Measurements from ENCODE around the gene BMPR1A.
A peak's percentile ranks its signal among the peaks of the same experiment; 100 is the strongest.
"Not testable (repeated sequence)": the region's sequence is repeated elsewhere in the genome, so short reads cannot be mapped to it uniquely, and the experiment has no call there.

The BMPR1A gene

DNA sequence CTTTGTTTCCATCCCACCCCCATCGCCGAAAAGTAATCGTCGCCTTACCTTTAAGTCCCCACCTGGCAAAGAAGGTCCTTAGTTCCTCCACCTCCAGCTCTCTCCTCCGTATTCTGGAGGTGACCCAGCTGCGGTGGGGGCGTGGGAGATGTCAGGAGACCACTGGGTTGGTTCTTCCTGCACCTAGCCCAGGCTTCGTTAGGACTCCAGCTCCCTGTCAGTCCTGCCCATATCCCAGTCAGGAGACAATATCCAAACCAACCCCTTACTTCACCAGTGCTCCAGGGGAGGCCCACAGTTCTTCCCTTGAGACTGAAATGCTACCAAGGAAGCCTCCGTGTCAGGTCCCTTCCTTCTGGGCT is 212.6 kb downstream of the BMPR1A start:
- DNase-seq (ENCODE audit: low spot score): no peak

DNA sequence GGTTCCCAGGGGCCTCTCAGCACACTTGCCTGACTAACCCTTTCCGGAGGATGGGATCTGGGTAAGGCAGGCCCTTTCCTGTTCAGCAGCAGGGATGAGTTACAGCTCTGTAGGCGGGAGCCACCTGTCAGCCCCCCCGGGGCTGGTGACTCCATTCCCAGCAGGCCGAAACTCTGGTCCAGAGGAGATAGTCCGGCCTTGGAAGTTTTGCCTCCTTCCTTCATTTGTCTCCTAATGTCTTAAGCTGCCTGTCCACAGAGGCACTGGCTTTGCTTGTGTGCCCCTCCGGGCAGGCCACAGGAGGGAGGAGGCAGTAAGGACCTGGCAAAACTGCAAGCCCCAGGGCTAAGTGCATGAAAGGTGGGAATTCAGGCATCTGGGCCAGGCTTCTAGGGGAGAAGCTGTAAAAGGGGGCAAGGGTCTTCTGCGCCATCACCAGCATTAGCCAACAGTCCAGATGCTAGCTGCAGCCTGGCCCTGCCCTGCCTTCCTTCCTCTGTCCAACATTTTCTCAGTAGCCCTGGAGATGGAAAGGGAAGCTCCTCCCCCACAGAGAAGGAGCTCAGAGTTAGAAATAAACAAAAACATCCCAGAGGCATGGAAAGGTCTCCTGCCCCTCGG is 213.1 kb downstream of the BMPR1A start:
- DNase-seq (ENCODE audit: low spot score): peak; percentile 10

DNA sequence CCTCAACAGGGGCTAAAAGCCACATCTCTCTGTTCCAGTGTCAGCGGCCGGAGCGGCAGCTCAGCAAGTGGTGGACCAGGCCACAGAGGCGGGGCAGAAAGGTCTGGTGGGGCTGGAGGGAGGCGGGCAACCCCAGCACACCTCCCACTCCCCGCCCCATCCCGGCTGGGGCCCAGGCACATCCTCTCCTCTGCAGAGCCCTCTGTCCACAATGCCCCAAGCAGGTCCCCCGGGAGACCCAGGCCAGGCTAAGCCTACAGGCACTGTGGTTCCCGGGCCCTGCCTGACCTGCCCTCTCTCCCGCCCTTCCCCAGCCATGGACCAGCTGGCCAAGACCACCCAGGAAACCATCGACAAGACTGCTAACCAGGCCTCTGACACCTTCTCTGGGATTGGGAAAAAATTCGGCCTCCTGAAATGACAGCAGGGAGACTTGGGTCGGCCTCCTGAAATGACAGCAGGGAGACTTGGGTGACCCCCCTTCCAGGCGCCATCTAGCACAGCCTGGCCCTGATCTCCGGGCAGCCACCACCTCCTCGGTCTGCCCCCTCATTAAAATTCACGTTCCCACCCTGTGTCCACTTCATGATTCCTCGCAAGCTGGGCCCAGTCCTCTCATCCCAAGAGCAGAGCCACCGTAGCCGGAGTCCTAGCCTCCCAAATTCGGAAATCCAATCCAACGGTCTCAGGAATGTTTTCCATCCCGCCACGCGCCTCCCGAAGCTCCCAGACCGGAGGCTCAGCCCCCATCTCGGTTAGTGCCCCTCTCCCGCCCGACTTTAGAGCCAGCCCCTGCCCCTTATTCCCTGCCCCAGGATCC is 214.0 kb downstream of the BMPR1A start:
- DNase-seq (ENCODE audit: low spot score): peak; percentile 8

DNA sequence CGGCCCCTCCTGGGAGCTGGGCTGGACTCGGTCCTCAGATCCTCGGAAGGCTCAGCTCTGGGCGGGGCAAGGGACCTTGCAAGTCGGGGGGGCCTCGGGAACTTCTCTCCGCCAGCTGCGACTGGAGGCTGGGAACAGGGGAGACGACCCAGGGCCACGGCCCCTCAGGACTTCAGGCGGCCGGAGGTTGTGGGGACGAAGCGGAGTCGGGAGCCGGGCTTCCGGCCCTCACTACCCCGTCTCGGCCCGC is 214.5 kb downstream of the BMPR1A start:
- no peak for DNase-seq (ENCODE audit: low spot score)

DNA sequence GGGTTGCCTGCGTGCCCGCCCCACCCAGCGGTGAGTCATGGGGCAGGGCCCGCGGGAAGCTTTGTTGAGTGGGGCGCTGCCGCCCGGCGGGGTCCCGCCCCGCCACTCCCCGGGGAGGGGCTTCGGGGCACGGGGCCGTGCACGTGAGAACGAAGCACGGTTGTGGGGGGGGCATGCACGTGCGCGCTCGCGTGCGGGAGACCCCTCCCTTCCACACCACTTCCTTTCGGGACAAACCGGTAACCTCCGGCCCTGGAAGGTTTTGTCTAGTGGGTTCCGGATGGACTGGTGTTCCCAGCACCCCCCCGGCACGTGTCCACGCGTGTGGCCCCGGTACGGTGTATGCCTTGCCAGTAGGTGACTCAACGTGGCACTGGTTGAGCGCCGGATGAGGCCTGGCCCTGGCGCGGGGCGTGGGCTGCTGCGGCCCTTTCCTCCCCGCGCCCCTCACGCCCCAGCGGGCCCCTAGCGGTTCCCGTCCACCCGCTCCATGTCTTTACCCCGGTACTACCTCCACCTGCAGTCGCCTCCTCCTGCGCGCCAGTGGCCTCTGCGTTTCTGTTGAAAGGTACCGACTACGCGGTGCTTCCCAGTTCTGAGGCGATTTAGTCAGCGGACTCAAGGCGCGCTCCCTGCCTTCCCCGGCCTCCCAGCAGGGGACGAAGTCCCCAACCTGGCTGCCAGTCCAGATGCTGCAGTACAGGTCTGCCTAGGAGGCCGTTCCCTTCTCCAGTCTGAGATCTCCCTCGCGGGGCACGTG is 215.0 kb downstream of the BMPR1A start:
- peak; percentile 31 for DNase-seq (ENCODE audit: low spot score)

DNA sequence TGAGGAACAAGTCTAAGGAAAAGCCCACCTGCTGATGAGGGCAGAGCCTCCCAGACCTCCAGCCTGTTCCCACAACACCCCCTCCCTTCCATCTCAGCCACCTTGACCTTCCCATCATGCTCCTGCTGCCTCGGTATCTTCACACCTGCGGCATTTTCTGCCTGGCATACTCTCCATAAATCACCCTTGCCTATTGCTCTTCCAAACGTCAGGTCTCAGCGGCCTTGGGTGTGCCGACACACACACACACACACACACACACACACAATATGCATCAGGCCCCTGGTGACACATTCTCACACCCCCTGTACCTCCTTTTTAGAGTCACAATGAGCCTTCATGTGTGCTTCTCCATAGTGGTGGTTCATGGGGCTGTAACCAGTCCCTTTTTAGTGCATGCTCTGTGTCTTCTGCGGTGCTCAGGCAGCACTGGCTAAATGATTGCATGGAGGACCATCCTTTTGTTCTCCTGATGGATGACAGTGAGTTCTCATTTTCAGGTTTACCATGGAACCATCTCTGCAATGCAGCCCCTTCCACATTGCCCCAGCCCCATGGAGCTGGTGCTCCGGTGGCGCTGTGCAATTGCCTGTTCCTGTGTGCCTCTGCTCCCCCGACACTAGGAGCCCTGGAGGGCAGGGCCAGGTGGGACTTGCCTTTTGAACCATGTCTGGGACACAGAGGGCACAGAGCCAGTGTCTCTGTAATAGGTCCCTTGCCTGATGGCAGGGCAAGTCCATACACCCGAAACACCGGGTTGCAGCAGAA is 216.4 kb downstream of the BMPR1A start:
- no peak for DNase-seq (ENCODE audit: low spot score)

DNA sequence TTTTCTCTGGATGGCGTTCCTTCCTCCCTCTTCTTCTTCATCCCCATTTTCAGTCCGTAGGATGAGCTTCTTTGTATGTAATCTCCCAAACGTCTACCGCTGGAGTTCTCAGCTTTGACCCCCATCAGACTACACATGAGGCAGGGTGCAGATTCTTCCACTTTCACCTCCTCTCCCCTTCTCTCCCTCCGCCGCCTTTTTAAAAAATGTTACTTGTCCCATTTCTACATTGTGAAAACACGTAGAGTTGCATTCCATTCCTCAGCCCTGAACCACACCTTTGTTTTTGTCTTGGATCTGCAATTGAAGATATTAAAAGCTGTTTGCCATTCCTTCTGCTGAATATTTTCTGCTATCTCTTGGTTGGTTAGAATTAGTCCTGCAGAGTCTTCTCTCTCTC is 218.1 kb downstream of the BMPR1A start:
- no peak for DNase-seq (ENCODE audit: low spot score)

DNA sequence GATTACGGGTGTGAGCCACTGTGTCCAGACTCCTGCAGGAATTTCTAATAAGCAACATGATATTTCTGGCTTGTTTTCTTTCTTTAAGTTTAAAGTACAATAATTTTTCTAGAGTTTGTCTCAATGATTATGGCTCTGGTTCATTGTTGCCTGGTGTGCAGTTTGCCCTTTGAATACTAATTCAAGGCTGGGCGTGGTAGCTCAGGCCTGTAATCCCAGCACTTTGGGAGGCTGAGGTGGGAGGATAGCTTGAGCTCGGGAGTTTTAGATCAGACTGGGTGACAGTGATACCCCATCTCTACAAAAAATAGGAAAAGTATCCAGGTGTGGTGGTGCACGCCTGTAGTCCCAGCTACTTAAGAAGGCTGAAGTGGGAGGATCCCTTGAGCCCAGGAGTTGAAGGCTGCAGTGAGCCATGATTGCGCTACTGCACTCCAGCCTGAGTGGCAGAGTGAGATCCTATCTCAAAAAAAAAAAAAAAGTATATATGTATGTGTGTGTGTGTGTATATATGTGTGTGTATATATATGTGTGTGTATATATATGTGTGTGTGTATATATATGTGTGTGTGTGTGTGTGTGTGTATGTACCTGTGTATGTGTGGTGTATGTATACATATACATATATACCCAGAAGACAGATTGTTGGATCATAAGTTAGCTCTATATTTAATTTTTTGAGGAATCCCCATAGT is 220.1 kb downstream of the BMPR1A start:
- DNase-seq (ENCODE audit: low spot score): no peak

DNA sequence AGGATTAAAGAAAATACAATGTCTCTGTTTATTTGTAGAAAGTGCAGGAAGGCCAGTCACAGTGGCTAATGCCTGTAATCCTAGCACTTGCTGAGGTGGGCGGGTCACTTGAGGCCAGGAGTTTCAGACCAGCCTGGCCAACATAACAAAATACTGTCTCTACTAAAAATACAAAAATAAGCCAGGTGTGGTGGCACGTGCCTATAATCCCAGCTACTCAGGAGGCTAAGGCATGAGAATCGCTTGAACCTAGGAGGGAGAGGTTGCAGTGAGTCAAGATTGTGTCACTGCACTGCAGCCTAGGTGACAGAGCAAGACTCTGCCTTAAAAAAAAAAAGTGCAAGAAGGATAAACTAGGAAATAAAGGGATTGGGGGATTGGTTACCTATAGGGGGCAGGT is 222.0 kb downstream of the BMPR1A start:
- DNase-seq (ENCODE audit: low spot score): not testable (repeated sequence)

DNA sequence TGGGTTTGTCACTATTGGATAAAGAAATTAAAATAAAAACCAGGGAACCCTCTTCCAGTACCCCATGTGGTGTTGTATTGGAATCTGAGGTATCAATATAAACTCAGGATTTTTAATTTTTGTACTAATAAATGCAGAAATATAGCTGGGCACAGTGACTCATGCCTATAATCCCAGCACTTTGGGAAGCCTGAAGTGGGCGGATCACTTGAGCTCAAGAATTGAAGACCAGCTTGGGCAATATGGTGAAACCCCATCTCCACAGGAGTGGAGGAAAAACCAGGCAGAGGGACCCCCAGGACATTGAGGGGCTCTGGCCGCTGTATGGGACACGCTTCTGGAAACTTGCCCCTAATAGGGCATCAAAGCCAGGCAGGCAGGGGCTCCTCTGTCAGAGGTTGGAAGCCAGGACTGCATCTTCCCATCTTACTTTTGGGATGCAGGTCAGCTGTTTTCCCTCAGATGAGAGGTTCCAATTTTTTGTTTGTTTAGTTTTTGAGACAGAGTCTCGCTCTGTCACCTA is 222.9 kb downstream of the BMPR1A start:
- DNase-seq (ENCODE audit: low spot score): no peak

DNA sequence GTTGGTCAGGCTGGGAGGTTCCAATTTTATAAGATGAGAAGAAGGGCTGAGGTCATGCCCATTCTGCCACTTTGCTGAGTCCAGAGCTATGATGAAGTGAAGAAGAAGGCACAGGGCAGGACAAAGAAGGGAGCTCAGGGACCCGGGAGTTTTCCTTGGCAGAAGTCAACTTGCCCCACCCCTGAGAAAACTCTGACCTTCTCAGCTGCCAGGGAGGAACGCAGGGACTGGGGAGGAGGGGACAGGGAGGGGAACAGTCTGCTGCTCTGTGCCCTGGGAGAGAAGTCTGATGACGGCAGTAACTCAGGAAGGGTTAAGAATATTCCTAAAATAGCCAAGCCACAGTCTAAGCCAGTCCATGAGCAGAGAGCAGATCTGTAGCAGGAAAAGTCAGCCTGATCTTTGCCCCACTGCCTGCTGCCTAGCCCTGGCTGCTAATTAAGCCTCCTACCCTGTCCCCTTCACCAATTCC is 223.6 kb downstream of the BMPR1A start:
- no peak for DNase-seq (ENCODE audit: low spot score)

DNA sequence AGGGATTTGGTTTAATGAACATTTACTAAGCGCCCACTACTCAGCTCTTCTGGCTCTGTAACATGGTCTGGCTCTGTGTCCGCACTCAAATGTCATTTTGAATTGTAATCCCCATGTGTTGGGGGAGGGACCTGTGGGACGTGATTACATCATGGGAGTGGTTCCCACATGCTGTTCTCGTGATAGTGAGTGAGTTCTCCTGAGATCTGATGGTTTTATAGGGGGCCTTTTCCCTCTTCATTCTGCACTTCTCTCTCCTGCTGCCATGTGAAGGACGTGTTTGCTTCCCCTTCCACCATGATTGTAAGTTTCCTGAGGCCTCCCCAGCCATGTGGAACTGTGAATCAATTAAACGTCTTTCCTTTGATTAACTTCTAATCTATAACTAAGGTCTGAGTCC is 224.6 kb downstream of the BMPR1A start:
- DNase-seq (ENCODE audit: low spot score): not testable (repeated sequence)

DNA sequence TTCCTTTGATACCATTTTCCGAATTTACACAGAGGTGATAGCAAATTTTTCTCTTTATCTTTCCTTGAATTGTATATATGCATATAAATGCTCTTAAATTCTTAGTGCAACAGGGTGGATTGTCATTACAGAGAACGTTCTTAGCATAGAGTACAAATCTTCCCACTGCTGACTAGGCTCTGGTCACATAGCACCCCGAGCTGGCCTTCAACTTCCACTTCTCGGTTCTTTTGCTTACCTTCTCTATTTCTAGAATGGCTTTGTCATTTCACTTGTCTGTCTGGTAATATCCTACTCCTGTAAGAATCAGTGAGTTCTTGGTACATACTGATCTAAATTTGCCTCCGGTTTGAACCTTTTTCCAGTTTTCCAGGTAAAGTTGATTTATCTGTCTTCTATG is 225.3 kb downstream of the BMPR1A start:
- DNase-seq (ENCODE audit: low spot score): no peak
